Measurements from ENCODE around the gene EXOC1L. TPM values are rescaled to one million over a fixed set of nuclear protein-coding genes. Genes with fewer than 3 reads are reported as not detected.
"Not testable (repeated sequence)": the region's sequence is repeated elsewhere in the genome, so short reads cannot be mapped to it uniquely, and the experiment has no call there.

Gene EXOC1L
- polyA plus RNA-seq, 12 donors, result not detected

DNA sequence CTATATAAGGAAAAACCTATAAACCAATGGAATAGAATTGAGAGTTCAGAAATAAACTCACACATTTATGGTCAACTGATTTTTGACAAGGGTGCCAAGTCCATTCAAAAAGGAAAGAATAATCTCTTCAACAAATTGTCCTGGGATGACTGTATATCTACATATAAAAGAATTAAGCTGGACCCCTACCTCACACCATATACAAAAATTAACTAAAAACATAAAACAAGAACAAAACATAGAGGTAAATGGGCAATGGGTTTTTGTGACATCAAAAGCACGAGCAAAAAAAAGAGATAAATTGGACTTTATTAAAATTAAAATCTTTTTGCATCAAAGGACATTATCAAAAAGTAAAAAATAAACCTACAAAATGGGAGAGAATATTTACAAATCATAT, 18.3 kb downstream of the EXOC1L start:
- DNase-seq, result no peak

- no peak for DNase-seq
Observed at GRCh38 chr4:55838356-55838755, 18.8 kb downstream of the EXOC1L start.

DNA sequence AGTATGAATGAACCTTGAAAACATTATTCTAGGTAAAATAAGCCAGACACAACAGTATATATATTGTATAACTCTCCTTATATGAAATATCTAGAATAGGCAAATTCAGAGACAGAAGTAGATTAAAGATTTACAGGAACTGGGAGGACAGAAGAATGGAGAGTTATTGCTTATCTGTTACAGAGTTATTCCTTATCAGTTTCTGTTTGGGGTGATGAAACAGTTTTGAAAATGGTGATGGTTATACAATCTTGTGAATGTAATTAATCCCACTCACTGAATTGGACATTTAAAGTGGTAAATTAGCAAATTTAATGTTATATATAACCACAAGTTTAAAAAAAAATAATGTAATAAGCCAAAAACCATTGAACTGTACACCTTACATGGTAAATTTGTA, 19.4 kb downstream of the EXOC1L start:
- no peak for DNase-seq

- no peak for DNase-seq
Observed at GRCh38 chr4:55840956-55841355, 21.4 kb downstream of the EXOC1L start.

DNA sequence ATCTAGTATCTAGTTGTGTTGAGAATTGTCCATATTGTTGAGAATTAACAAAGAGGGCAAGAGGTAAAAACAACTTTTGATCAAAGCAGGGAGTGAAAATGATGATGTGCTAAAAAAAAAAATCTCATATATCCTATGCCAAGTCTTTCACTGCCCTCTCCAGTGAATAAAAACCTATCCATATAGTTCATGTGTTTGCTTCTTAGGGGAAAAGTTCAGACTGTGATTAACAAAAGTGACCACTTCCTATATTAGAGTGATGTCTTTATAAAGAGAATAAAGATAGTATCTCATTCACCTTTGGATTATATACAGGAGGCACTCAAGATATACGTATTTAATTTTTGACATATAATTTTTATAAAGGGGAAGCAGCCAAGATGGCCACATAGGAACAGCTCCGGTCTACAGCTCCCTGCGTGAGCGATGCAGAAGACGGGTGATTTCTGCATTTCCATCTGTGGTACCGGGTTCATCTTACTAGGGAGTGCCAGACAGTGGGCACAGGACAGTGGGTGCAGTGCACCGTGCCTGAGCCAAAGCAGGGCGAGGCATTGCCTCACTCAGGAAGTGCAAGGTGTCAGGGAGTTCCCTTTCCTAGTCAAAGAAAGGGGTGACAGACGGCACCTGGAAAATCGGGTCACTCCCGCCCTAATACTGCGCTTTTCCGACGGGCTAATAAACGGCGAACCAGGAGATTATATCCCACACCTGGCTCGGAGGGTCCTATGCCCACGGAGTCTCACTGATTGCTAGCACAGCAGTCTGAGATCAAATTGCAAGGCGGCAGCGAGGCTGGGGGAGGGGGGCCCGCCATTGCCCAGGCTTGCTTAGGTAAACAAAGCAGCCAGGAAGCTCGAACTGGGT, 22.0 kb downstream of the EXOC1L start:
- not testable (repeated sequence) for DNase-seq

DNA sequence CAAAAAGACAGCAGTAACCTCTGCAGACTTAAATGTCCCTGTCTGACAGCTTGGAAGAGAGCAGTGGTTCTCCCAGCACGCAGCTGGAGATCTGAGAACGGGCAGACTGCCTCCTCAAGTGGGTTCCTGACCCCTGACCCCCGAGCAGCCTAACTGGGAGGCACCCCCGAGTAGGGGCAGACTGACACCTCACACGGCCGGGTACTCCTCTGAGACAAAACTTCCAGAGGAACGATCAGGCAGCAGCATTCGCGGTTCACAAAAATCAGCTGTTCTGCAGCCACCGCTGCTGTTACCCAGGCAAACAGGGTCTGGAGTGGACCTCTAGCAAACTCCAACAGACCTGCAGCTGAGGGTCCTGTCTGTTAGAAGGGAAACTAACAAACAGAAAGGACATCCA, 22.7 kb downstream of the EXOC1L start:
- DNase-seq, result not testable (repeated sequence)

DNA sequence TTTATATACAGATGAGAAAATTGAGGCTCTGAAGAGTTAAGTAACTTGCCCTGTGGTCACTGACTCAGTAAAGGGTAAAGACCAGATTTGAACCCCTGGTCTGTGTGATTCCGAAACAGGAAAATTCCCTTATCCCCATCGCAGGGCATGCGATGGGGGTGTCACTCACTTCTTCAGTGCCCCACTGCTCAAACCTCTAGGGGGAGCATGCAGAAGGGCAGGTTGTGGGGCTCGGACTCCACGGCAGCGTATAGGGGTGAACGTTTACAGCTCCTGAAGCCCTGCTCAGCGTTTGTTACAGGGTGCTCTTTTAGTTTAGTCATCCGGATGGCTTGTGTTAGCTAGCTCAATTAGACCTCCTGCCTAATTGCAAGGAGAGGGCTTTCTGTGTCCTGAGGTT, 30.1 kb downstream of the EXOC1L start:
- DNase-seq, result no peak

- no peak for DNase-seq
Observed at GRCh38 chr4:55851885-55852284, 32.3 kb downstream of the EXOC1L start.

GRCh38 chr4:55853484-55854046, 34.0 kb downstream of the EXOC1L start, which contains the start of gene EXOC1:
Gene EXOC1 (plus strand): TSS chr4:55853648. CDS start chr4:55858324, 4,676 bp downstream.
- DNase-seq, result peak; percentile 96

- DNase-seq, result no peak
Observed at GRCh38 chr4:55854129-55854528, 34.5 kb downstream of the EXOC1L start.

GRCh38 chr4:55857586-55857985, 38.0 kb downstream of the EXOC1L start:
- no peak for DNase-seq

DNA sequence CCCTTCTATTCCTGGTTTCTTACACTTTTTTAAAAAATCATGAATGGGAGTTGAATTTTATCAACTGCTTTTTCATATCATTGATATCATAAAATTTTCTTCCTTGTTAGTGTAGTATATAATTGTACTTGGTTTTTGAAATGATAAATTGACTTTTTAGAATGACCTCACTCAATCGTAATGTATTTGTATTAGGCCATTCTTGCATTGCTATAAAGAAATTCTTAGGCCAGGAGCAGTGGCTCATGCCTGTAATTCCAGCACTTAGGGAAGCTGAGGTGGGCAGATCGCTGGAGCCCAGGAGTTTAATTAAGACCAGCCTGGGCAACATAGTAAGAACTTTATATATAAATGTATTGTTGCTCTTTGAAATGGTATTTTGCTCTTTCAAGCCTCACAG, 40.1 kb downstream of the EXOC1L start:
- no peak for DNase-seq

DNA sequence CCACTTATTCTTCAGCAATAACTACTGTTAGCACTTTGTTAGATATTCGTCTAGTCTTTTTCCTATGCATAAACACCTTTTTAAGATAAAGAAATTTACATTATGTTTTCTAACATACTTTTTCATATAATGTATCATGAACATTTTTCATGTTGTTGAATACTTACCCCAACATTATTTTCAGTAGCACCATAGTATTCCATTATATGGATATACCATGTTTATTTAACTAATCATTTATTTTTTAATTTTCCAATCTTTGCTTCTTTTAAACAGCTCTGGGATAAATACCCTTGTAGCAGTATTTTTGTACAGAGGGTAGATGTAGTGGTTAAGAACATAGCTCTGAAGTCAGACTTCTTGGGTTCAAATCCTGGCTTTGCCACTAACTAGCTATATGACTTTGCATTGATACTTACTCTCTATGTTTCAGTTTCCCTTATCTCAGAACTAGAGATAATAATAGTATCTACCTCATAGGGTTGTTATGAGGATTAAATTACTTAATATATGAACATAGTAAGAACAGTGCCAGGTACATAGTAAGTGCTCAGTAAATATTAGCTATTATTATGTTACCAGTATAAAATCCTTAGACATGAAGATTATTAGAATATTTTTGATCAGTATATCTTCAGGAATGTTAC, 45.1 kb downstream of the EXOC1L start:
- DNase-seq, result no peak

DNA sequence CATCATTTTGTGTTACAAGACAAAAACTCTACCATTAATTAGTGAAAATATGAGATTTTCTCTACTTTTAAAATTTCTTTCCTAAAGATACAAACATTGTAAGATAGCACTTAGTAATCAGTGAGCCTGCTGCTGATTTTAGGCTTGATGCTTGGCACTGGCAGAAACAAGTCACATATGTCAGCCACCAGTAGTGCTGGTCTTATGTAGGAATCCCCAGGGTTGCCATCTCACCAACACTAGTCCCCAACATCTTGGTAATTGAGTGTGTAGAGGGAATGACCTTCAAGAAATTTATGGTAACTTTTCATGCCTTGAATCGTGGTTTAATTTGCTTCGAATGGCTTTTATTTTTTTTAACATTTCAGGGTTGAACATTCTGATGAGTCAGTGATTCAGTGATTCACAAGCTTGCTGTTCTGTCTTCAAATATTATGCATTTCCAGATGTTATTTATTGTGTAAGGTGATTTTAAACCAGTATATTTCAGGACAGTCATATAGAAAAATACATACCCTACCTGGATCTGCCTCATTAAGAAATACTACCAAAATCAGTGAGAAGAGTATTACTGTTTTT, 45.7 kb downstream of the EXOC1L start:
- no peak for DNase-seq

DNA sequence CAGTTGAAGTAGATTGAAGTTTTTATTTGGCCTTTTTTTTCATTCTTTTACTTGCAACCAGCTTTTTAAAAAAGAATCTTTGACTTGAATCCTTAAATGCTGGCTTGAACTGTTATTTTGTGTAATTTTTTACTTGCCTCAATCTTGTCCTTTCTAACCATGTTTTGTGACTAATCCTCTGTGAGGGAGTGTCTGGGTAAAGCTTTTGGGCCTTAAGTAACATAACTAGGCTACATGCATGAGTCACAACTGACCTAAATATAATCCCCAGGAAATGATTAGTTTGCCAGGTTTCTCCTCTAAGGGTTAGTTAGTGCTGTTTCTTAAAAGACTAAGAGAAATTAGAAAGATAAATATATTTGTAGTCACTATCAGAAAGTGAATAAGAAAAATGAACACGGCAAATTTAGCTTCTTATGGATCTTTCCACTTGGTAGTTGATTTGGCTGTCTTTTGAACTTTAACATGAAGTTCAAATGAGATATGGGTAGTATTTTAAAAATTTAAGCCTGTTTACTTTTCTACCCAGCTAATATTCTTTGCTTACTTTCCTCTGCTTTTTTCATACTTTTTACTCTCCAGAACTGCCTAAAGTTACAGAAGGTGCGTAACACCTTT, 46.8 kb downstream of the EXOC1L start:
- peak; percentile 31 for DNase-seq

- peak; percentile 46 for DNase-seq
Observed at GRCh38 chr4:55866973-55867574, 47.5 kb downstream of the EXOC1L start.

GRCh38 chr4:55868581-55869090, 49.0 kb downstream of the EXOC1L start:
- no peak for DNase-seq

GRCh38 chr4:55871299-55871800, 51.8 kb downstream of the EXOC1L start:
- DNase-seq, result no peak

DNA sequence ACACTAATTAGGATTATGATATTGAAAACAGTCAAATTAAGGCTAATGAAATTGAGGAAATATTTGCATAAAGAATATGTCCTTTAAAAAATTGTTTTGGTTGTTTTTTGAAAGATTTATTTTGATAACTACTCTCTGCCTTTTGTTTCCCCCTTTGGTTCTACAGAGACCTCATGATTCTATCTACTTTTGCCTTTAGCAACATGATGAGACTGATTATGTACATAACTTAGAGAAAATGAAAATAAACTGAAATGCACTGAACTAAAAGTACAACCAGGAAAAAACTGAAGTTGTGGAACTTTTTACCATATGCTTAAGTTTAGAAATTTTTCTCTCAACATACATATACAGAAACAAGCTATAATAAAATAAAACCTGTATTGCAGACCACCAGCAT, 55.2 kb downstream of the EXOC1L start:
- DNase-seq, result no peak

GRCh38 chr4:55876387-55876786, 56.8 kb downstream of the EXOC1L start:
- no peak for DNase-seq

DNA sequence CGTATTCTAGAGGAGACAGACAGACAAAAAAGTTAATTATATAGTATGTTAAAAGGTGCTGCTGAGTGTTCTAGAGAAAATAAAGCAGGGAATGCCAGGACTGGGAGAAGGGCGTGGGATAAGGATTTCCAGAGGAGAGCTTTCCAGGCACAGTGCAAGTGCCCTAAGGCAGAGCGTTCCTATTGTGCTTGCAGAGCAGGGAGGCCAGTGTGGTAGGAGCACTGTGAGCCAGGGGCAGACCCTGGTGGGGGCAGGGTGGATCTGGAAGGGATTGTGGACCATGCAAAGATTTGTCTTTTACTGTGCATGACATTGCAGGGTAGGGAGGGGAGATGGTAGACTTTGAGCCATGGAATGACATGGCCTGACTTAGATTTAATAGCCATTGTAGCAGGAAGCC, 59.6 kb downstream of the EXOC1L start:
- DNase-seq, result no peak
